Choroid plexus epithelial cell (primary cell): ENCODE data around the gene RNF151.

Source experiments
- DNase-seq: peaks from one replicate; pipeline ENCODE4 v3.0.0-alpha.2; 2010; ENCODE audit warnings: low read depth
- H3K4me3 ChIP-seq: 2 replicates; pipeline ENCODE4 v1.5.1; 2011; ENCODE audit warnings: low read depth, mild to moderate bottlenecking, control low read depth, low read length, moderate library complexity
- CTCF ChIP-seq: conservative IDR thresholded peaks from 2 replicates; pipeline ENCODE4 v1.5.1; 2011; ENCODE audit warnings: low read depth, mild to moderate bottlenecking, control low read depth, inconsistent platforms, low read length, moderate library complexity

RNF151 gene

GRCh38 chr16:1944612-1945199 lies 21.9 kb upstream of the RNF151 start:
- TF ChIP-seq CTCF: no peak
- no peak overlapping the region for H3K4me3 ChIP-seq
- no peak for DNase-seq

- no peak overlapping the region for H3K4me3 ChIP-seq
These were observed 20.9 kb upstream of the RNF151 start for GRCh38 chr16:1945559-1946391.

GRCh38 chr16:1946495-1947368 lies 19.9 kb upstream of the RNF151 start:
- TF ChIP-seq CTCF: no peak
- no peak overlapping the region for H3K4me3 ChIP-seq
- no peak for DNase-seq

More at GRCh38 chr16:1945559-1946391, 20.9 kb upstream of the RNF151 start:
- DNase-seq: no peak
- TF ChIP-seq CTCF: no peak

GRCh38 chr16:1947369-1947670 lies 19.3 kb upstream of the RNF151 start:
- no peak for DNase-seq
- TF ChIP-seq CTCF: no peak
- no peak overlapping the region for H3K4me3 ChIP-seq

- DNase-seq: no peak
- no peak for TF ChIP-seq CTCF
- H3K4me3 ChIP-seq: no peak overlapping the region
These were observed 17.1 kb upstream of the RNF151 start for GRCh38 chr16:1949507-1949906.

GRCh38 chr16:1950047-1950446 lies 16.6 kb upstream of the RNF151 start:
- no peak for DNase-seq
- no peak for TF ChIP-seq CTCF
- H3K4me3 ChIP-seq: no peak overlapping the region
